ENCODE measurements around the gene ABCD1.

DNA sequence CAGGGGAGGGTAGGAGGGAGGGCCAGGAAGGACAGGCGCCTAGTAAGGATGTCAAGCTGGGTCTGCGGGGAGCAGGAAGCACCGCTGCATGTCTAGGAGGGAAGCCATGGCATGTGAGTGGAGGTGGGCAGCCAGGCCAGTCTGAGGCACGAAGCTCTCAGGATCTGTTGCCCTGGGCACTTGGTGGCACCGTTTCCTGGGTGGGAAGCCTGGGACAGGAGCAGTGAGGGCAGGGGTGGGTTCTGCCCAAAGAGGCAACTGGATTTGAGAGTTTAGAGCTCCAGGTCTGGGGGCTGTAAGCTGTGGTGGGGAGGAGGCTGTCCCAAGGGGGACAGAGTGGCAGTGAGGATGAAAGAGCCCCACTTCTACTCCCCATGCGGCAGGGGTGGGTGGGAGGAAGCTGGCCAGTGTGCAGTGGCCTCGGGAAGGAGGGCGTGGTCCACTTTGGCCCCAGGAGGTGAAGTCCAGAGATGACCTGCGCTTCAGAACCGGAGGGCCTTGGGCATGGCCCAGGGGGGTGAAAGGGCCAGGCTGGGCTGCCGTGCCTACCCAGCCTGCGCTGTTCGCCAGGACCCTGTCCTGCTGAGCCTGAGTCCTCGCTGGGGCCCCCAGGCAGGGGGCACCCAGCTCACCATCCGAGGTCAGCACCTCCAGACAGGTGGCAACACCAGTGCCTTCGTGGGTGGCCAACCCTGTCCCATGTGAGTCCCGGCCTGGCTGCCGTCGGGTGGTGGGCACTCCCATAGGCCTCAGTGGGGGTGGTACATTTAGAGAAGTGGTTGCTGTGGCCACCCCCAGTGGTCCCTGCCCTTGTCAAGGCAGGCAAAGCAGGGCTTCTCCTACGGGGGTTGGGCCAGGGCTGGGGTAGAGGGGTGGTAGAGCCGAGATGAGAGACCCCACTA, 47.9 kb downstream of the ABCD1 start:
- no peak for TF ChIP-seq POLR2A (IDR thresholded peaks at IDR 0.05; ENCODE audit: low read depth, low read length)
- TF ChIP-seq, protein P1, sequence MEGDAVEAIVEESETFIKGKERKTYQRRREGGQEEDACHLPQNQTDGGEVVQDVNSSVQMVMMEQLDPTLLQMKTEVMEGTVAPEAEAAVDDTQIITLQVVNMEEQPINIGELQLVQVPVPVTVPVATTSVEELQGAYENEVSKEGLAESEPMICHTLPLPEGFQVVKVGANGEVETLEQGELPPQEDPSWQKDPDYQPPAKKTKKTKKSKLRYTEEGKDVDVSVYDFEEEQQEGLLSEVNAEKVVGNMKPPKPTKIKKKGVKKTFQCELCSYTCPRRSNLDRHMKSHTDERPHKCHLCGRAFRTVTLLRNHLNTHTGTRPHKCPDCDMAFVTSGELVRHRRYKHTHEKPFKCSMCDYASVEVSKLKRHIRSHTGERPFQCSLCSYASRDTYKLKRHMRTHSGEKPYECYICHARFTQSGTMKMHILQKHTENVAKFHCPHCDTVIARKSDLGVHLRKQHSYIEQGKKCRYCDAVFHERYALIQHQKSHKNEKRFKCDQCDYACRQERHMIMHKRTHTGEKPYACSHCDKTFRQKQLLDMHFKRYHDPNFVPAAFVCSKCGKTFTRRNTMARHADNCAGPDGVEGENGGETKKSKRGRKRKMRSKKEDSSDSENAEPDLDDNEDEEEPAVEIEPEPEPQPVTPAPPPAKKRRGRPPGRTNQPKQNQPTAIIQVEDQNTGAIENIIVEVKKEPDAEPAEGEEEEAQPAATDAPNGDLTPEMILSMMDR (IDR thresholded peaks at IDR 0.05 in 2 of 3, conservative IDR thresholded peaks at IDR 0.05 in 1 of 3; ENCODE audit: control insufficient read depth in 2 of 3, extremely low read depth in 1 of 3, insufficient read depth in 1 of 3, low read depth in 3 of 3, low read length in 3 of 3) = no peak
- no peak for TF ChIP-seq SIN3A (IDR thresholded peaks at IDR 0.05; ENCODE audit: low read depth, low read length)
- no peak for TF ChIP-seq EZH2 (IDR thresholded peaks at IDR 0.05; ENCODE audit: borderline replicate concordance, control insufficient read depth, low read depth, low read length)
- TF ChIP-seq SP1 (IDR thresholded peaks at IDR 0.05; ENCODE audit: low read depth, low read length) = no peak
- no peak for TF ChIP-seq SMC3 (IDR thresholded peaks at IDR 0.05; ENCODE audit: borderline replicate concordance, low read length)
- no peak for TF ChIP-seq NFIC (IDR thresholded peaks at IDR 0.05; ENCODE audit: low read depth, low read length)
- no peak for TF ChIP-seq NFYB (IDR thresholded peaks at IDR 0.05; ENCODE audit: insufficient read depth, low read depth, low read length)
- TF ChIP-seq SREBF2 (IDR thresholded peaks at IDR 0.05; ENCODE audit: low read length) = no peak
- TF ChIP-seq, protein P2, sequence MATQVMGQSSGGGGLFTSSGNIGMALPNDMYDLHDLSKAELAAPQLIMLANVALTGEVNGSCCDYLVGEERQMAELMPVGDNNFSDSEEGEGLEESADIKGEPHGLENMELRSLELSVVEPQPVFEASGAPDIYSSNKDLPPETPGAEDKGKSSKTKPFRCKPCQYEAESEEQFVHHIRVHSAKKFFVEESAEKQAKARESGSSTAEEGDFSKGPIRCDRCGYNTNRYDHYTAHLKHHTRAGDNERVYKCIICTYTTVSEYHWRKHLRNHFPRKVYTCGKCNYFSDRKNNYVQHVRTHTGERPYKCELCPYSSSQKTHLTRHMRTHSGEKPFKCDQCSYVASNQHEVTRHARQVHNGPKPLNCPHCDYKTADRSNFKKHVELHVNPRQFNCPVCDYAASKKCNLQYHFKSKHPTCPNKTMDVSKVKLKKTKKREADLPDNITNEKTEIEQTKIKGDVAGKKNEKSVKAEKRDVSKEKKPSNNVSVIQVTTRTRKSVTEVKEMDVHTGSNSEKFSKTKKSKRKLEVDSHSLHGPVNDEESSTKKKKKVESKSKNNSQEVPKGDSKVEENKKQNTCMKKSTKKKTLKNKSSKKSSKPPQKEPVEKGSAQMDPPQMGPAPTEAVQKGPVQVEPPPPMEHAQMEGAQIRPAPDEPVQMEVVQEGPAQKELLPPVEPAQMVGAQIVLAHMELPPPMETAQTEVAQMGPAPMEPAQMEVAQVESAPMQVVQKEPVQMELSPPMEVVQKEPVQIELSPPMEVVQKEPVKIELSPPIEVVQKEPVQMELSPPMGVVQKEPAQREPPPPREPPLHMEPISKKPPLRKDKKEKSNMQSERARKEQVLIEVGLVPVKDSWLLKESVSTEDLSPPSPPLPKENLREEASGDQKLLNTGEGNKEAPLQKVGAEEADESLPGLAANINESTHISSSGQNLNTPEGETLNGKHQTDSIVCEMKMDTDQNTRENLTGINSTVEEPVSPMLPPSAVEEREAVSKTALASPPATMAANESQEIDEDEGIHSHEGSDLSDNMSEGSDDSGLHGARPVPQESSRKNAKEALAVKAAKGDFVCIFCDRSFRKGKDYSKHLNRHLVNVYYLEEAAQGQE (IDR thresholded peaks at IDR 0.05; ENCODE audit: low read depth, low read length) = no peak
- TF ChIP-seq, protein P3, sequence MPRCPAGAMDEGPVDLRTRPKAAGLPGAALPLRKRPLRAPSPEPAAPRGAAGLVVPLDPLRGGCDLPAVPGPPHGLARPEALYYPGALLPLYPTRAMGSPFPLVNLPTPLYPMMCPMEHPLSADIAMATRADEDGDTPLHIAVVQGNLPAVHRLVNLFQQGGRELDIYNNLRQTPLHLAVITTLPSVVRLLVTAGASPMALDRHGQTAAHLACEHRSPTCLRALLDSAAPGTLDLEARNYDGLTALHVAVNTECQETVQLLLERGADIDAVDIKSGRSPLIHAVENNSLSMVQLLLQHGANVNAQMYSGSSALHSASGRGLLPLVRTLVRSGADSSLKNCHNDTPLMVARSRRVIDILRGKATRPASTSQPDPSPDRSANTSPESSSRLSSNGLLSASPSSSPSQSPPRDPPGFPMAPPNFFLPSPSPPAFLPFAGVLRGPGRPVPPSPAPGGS (IDR thresholded peaks at IDR 0.05; ENCODE audit: borderline replicate concordance, insufficient read depth, low read depth, low read length, poor library complexity, severe bottlenecking) = no peak
- TF ChIP-seq RBBP5 (conservative IDR thresholded peaks at IDR 0.05) = no peak
- TF ChIP-seq HDAC2 (IDR thresholded peaks at IDR 0.05) = no peak
- no peak for TF ChIP-seq RCOR1 (conservative IDR thresholded peaks at IDR 0.05; ENCODE audit: low read depth, low read length)
